NCI-H345 (cell line): ENCODE results near the gene TEX22.
A peak's percentile ranks its signal among the peaks of the same experiment; 100 is the strongest.

Experiments used
- DNase-seq: peaks from one replicate; lab custom pipeline; 2025; lab: John Stamatoyannopoulos, UW

Gene TEX22

DNA sequence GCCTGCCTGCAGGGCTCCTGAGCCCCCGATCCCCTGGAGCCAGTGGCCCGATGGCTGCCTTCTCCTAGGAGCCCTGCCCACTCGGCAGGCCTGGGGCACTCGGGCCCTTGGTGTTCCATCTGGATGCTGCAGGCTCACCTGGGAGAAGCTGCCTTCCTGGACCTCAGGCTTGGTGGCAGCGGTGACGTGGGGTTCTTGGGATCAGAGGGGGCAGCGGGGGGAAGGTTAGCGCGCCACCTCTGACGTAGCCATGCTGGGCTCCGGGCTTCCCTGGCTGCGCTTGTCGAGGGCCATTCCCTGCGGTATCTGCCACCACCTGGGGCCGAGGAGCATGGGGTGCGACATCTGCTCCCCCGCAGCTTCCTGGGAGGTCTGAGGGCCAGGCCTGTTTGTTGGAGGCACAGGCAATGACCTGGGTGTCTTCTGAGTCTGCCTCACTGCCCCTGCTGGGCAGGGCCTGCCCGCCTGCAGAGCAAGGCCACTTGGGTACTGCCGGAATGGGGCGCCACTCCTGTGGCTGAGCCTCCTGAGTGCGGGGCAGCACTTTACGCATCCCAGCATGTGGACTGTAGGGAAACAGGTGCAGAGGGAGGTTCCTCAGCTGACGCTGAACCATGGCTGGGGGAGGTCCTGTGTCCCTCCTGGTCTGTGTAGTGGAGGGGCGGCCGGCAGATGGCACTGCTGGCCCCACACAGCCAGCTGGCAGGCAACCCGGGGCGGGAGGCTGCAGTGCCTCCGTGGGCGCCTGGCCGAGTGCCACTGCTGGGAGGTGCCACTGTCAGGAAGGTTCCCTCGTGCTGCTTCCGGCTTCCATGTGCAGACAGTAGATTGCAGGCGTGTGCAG is 41.6 kb downstream of the TEX22 start:
- DNase-seq = peak; percentile 73

DNA sequence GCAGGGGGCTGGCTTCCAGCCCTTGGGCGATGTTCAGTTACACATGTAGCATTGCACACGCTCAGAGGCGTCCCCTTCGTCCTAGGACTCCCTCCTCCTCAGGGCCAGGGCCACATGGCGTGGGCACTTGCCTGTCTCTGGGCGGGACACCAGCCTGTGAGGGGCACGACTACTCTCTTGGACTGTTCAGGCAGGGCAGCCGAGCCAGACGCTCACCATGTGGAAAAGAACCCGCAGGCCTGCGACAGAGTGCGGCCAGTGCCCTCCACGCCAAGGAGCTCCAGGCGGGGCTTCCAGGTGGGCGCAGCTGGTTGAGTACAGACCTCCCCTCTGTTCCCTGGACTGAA is 42.2 kb downstream of the TEX22 start:
- DNase-seq = no peak

DNA sequence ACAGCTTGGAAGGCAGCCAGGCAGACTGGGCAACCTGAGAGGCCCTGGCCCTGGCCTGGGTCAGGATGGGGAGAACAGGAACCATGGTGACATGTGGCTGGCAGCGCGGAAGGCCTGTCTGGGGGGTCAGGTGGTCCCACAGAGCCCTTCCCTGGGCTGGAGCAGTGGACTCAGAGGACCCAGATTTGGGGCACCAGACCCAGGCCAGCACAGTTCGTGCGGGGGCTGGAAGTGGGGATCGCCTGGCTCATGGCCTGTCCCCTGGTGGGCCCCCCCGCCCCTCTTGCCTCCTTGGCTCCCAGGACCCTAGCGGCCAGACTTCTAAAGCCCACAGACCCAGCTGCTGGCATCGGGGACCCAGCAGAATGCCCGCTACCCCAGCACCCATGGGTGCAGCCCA is 42.7 kb downstream of the TEX22 start:
- no peak for DNase-seq

DNA sequence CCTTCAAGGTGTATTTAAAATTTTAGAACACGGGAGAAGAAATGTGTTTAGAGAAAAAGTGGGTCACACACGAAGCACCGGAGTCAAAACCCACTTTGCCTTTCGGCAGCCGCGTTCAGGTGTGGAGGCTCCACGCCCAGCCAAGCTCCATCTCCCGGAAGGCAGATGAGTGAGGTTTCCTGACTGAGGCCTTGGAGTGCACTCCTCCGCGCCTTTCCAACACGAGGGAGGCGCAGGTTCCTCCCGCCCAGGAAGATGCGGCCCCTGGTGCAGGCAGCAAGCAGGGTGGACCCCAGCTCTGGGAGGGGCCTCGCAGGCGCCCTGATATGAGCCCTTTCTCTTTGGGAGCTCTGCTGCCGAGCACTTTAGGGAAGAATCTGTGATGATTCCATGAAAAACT is 43.8 kb downstream of the TEX22 start:
- no peak for DNase-seq

DNA sequence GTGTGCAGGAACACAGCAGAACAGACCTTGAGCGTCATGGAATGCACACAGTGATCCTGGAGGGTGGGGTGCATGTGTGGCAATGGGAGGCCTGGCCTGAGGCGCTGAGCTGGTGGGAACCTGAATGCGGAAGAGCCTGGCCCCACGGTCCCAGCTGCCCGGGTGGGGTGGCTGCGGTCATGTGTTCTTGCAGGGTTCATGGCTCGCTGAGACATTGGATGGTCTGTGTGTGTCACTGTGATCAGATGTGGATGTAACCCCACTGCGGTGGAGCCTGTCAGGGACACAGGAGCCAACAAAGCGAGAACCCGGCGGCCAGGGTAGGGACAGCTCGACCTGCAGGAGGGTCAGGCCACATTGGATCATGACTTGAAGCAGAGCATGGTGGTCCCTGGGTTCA is 44.5 kb downstream of the TEX22 start:
- DNase-seq = no peak

DNA sequence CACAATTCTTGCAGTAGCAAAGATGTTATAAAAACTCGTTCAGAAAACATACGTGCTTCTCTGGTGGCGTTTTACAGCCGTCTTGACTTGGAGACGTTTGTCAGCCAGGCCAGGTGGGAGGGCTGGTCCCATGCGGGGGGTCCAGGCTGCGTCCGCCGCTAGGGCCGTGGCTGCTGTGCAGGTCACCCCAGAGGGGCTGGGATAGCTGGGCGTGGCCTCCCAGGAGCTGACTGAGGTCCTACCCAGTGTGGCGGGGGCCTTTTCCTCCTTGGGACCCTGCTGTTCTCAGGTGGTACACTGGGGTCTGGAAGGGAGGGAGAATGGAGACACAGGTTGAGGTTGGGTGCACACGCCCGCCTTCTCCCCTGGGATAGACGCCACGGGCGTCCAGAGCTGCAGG is 46.5 kb downstream of the TEX22 start:
- DNase-seq = no peak

DNA sequence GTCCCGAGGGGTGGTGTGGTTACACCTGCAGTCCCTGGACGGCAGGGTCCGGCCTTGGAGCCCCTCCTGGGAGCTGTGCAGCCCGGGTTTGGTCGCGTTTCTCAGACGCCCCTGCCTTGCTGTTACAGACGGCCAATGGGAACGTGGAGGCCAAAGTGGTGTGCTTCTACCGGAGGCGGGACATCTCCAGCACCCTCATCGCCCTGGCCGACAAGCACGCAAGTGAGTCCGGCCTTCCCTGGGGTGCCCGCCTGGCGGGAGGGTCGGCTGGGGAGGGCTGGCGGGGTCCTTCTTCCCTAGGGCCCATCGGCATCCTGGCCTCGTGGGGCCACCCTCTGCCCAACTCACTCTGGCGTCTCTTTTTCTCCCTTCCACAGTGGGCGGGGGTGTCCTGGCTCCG is 47.0 kb downstream of the TEX22 start:
- no peak for DNase-seq

DNA sequence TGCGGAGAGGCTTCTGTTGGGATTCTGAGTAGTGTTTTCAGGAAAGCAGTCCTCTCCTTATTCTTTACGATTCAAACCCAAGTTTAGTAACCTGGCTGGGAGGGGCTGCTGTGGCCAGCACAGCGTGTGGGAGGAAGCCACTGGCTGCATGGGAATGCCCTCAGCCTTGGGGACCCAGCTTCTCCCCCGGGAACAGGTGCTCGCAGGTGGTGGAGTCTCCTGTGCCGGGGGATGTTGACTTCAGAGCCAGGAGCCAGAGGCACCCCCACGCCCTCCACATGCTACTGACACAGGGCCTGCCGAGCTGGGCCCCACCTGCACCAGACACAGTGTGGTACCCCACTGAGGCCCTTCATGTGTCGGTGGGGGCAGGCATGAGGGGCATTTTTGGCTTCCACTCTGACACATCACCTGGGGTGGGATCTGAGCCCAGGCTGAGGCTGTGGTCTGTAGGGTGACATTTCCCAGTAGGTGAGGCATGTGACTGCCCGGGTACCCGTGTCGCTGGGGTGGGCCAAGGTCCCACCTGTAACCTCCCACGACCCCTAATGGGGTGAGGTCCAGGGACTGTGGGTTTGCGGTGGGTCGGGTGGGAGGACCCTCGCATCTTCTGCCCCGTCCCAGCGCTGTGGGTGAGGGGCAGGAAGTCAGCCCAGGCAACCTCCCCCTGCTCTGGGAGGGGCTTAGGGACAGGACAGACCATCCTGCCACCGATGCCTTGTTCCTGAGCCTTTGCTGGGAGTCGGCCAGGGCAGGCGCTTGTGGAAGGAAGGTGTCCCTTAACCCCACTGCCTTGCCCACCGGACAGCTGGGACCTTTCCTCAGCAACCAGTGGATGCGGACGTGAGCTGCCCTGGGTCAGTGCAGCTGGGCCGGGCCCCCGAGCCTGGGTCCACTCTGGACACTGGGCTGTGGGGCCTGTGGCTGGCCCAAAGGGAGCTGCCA is 47.8 kb downstream of the TEX22 start:
- DNase-seq = no peak

DNA sequence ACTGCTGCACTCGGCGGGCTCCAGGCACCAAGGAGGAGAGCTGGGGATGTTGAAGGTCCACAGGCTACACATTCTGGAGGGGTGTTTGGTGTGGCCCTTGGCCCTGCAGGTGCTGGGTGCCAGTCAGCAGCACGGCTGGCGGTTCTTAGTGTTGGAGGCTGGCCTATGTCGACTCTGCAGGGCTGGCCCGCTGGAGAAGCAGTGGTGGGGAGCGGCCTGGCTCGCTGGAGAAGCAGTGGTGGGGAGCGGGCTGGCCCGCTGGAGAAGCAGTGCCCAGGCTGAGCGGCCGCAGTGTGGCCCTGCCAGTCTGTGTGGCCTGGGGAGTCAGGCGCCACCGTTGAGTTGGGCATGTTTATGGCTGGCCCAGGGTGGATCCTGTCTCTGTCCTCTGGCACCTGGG is 48.6 kb downstream of the TEX22 start:
- DNase-seq = no peak

DNA sequence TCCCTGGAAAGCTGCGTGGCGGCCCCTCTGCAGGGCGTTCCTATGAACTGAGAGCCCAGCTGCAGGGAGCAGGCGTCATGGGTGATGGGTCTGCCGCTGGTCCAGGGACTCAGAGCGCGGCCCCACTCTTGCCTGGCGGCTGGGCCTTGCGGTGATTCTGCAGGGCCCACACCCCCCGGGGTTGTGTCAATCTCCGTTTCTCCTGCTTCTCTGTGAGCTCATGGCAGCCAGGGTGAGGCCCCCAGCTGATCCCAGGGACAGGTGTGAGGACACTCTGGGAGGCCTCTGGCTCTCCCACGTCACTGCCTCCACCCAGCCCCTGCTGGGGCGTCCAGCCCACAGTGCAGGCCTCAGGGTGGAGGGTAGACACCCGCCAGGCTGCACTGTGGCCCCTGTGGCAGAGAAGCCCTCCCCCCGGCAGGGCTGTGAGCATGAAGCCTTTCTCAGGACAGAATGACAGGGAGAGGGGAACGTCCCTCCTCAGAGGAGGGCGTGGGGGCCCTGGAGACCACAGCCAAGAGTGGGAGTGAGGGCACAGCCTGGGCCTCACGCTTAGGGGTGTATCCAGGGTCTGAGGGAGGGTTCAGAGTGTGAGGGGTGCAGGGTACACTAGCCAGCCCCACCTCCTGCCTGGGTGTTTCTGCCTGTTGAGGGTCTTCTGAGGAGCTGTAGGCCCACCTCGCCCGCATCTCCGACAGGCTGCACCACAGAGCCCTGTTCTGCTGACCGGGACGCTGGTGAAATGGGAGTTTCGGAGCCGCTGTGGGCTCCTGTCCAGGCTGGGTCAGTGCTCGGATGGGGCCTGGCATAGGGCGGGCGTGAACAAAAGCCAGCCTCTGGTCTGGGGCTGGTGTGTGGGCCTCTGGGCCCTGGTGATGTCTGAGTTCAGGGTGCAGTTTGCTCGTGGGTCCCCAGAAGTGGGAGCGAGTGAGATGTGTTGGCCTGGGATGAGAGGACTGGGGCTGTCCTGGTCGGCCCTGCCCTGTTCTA is 49.6 kb downstream of the TEX22 start:
- no peak for DNase-seq

DNA sequence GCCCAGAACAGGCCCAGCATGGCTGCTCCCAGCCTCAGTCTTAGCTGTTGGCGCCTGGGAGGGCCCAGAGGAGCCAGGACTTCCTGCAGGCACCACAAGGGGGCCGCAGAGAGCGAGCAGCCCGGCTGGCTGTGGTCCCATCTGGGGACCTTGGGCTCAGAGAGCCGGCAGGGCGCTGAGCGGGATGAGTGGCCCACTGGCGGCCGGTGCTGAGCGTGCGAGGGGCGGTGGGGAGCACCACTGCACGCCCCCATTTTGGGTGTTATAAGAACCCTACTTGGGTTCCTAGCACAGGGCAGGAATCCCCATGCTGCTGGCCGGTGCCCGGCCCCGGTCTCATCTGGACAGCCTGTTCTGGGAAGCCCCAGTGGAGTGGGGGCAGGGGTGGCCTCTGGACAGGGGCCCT is 50.4 kb downstream of the TEX22 start:
- peak; percentile 37 for DNase-seq

DNA sequence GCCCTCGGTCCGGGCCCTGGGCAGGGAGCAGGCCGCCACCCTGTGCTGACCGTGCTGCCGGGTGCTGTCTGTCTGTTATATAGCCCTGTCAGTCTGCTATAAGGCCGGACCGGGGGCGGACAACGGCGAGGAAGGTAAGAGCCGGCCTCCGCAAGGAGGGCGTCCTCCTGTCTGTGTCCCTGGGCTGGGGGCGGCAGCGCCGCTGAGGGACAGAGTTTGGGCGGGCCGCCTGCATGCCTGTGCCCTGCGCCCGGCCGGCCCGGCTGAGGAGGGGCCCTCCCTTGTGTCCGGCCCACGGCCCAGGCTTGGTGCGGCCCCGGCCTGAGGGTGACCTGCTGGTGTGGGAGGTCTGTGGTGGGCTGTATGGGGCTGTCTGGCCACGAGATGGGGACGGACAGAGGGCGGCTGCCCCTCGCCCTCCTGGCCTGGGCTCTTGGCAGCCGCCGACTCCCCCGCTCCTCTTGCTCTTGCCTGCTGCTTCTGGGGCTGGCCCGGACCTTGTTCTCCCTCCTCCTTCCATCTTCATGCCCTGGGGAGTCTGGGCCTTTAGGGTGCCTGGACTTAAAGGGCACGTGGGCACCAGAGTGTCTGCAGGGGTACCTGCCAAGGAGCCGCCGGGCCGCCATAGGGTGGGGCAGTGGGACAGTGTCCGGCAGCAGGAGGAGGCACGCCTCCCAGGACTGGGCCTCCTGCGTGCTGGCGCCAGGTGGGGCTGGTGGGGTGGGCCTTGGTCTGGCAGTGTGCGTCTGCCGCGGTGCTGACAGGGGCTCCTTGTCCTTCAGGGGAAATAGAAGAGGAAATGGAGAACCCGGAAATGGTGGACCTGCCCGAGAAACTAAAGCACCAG is 51.2 kb downstream of the TEX22 start:
- no peak for DNase-seq

DNA sequence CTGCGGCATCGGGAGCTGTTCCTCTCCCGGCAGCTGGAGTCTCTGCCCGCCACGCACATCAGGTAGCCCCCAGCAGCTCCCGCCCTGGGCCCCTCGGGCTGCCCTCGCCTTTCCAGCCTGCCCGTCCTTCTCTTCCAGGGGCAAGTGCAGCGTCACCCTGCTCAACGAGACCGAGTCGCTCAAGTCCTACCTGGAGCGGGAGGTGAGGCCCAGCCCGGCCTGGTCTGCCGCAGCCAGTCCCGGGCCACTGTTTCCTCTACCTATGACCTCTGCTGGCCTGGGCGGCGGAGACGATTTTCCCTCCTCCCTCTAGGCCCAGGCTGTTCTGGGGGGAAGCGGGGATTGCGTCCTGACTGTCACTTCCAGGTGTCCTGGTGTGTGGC is 51.8 kb downstream of the TEX22 start:
- no peak for DNase-seq

DNA sequence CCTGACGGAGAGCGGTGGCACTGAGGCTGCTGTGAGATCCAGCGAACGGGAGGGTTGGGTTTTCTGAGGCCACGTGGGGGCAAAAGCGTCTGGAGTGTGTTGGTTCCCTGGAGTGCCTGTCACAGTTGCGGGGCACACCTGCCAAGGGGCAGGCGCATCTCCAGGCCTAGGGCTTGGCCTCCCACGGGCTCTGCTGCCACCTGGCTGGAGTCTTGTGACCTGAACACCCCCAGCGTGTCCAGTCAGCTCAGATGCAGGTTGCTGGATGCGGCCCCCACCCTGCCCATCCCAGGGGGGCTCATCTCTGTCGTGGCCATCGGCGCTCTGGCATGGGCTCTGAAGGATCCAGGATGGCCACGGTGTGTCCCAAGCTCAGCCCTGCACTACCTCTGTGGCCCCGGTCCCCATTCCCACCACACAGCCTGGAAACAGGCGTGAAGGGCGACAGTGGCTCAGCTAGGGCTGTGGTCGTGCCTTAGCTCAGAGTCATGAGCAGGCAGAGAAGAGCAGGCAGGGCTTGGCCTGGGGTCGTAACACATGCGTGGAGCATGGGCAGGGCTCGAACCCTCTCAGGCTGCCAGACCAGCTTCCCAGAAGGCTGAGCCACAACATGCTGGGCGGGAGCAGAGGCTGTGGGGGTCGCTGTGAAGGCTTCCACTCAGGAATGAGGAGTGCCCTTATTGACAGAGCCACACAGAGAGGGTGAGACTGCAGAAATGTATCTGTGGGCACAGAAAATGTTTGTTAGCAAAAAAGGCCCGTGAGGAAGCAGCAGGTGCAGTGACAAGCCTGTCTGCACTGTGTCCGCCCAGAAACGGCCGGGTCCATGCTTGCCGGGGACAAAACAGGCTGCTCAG is 52.8 kb downstream of the TEX22 start:
- no peak for DNase-seq

DNA sequence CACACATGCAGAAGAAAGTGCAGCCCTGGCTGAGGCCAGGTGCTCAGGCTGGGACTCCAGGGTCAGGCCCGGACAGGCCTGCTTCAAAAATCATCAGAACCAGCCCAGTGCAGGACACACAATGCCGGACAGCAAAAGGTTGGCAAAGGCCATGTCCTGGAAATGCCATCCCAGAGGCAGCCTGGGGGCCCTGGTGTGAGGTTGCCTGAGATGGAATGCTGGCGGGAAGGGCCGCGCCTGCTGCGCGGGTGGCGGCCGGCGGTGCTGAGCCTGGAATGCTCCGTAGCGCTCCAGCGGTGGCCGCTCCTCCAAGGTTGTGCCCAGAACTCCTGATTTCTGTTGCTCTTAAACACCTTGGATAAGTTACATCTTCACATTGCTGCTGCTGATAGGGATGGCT is 54.6 kb downstream of the TEX22 start:
- no peak for DNase-seq

DNA sequence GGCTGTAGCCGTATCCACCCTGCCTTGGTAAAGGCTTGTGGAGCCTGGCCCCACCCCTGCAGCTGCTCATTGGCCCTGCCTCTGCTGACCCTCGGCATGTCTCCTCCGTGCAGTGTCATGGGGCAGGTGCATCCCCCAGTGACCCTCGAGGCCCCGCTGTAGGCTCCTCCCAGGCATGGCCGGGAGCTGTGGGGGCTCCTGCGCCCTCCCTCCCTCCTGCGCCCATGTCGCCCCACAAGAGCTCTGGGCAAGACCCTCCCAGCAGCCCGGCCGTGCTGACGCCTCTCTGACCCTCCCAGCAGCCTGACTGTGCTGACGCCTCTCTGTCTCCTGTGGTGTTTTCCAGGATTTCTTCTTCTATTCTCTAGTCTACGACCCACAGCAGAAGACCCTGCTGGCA is 55.5 kb downstream of the TEX22 start:
- DNase-seq = no peak

DNA sequence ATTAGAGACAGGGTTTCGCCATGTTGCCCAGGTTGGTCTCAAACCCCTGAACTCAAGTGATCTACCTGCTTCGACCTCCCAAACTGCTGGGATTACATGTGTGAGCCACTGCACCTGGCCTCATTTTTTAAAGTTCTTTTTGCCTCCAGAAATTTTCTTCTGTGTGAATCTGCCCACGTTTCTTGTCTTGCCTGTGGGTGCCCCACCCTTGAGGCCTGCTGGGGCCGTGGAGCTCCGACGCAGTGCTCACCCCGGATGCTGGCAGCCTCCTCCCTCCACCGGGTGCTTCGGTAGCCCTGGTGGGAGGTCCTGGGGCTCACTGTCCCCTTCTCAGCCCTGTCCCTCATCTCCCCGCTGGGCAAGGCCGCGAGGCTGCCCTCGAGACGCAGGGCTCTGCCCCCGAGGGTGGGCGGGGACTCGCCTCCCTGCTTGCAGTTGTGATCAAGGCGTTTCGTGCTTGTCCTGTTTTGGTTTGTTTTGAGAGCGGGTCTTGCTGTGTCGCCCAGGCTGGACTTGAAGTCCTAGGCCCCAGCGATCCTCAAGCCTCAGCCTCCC is 56.8 kb downstream of the TEX22 start:
- no peak for DNase-seq

DNA sequence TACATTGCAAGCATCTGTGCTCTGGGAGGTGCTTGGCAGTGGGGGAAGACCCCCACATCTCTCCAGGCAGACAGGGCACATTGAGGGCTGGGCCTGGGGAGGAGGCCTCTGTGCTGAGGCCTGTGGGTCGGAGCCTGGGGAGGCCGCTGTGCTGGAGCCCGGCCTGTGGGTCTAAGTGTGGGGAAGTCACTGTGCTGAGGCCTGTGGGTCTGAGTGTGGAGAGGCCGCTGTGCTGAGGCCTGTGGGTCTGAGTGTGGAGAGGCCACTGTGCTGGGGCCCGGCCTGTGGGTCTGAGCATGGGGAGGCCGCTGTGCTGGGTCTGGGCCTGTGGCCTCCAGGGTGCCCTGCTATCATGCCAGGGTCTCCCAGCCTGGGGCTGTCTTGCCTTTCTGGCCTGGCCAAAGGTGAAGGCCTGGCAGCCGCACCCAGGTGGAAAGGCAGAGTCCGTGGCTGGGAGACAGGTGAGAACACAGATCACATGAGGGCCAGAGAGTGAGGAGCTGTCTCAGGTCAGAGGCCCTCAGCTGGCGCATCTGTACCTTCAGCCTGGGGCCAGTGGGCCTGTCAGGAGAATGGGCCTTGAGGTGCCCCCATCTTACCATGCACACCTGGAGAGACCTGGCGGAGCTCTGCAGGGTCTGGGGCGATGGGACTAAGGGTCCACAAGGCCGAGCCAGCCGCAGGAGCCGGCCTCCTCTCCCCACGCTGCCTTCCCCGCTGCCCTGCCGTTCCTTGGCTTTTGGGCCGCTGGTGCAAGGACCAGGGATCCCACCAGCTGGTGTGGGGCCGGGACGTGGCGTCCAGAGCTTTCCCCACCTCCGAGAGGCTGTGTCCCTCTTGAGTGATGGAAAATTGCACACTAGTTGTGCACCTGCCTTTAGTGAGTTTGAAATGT is 57.7 kb downstream of the TEX22 start:
- DNase-seq = no peak
